ENCODE measurements around the gene FIP1L1.
"Not testable (repeated sequence)": the region's sequence is repeated elsewhere in the genome, so short reads cannot be mapped to it uniquely, and the experiment has no call there.

The FIP1L1 gene

GRCh38 chr4:53376900-53377299 lies 541 bp upstream of the FIP1L1 start:
- CTCF ChIA-PET = no interaction called here
- DNase-seq (ENCODE audit: low spot score) = no peak
- POLR2A ChIA-PET (ENCODE audit: low non-redundant PET) = interaction anchor here (1.0 kb wide), 1 partner anchor 13 kb away, joined by 3 read pairs; no protein-coding TSS in a partner anchor
- H3K27ac ChIP-seq = no peak overlapping the region
- TF ChIP-seq CTCF (conservative IDR thresholded peaks at IDR 0.05; ENCODE audit: low read depth) = no peak

GRCh38 chr4:53378171-53378482 lies 686 bp downstream of the FIP1L1 start:
- H3K27ac ChIP-seq = peak overlapping the region; percentile 77
- POLR2A ChIA-PET (ENCODE audit: low non-redundant PET) = interaction anchor here (1.0 kb wide), 1 partner anchor 12 kb away, joined by 3 read pairs; no protein-coding TSS in a partner anchor
- no peak for TF ChIP-seq CTCF (conservative IDR thresholded peaks at IDR 0.05; ENCODE audit: low read depth)
- DNase-seq (ENCODE audit: low spot score) = no peak
- CTCF ChIA-PET = interaction anchor here (0.6 kb wide), 1 partner anchor 1275 kb away, joined by 6 read pairs; no protein-coding TSS in a partner anchor

- ChIA-PET POLR2A (ENCODE audit: low non-redundant PET) (no interaction called here), CTCF (interaction anchor here (1.1 kb wide), 1 partner anchor 10 kb away, joined by 3 read pairs; no protein-coding TSS in a partner anchor)
- no peak overlapping the region for H3K27ac ChIP-seq
- TF ChIP-seq CTCF (conservative IDR thresholded peaks at IDR 0.05; ENCODE audit: low read depth) = no peak
- DNase-seq (ENCODE audit: low spot score) = no peak
These were observed 2.8 kb downstream of the FIP1L1 start for GRCh38 chr4:53380221-53380620.

GRCh38 chr4:53409479-53409878 lies 32.0 kb downstream of the FIP1L1 start:
- DNase-seq (ENCODE audit: low spot score); POLR2A ChIA-PET (ENCODE audit: low non-redundant PET); H3K27ac ChIP-seq; CTCF ChIA-PET: not testable (repeated sequence)

GRCh38 chr4:53419208-53419607 lies 41.8 kb downstream of the FIP1L1 start:
- ChIA-PET POLR2A (ENCODE audit: low non-redundant PET) (no interaction called here), CTCF (interaction anchor here (0.5 to 0.6 kb wide), 3 partner anchors 32 to 100 kb away, joined by 3 to 4 read pairs (median 4); no protein-coding TSS in a partner anchor)
- TF ChIP-seq CTCF (conservative IDR thresholded peaks at IDR 0.05; ENCODE audit: low read depth) = no peak

GRCh38 chr4:53421791-53422190 lies 44.4 kb downstream of the FIP1L1 start:
- ChIA-PET CTCF (no interaction called here), POLR2A (ENCODE audit: low non-redundant PET) (no interaction called here)
- no peak overlapping the region for H3K27ac ChIP-seq
- DNase-seq (ENCODE audit: low spot score) = no peak
- TF ChIP-seq CTCF (conservative IDR thresholded peaks at IDR 0.05; ENCODE audit: low read depth) = no peak

More at GRCh38 chr4:53419208-53419607, 41.8 kb downstream of the FIP1L1 start:
- no peak overlapping the region for H3K27ac ChIP-seq
- DNase-seq (ENCODE audit: low spot score) = no peak

- DNase-seq (ENCODE audit: low spot score) = no peak
- ChIA-PET CTCF (no interaction called here), POLR2A (ENCODE audit: low non-redundant PET) (no interaction called here)
- no peak for TF ChIP-seq CTCF (conservative IDR thresholded peaks at IDR 0.05; ENCODE audit: low read depth)
- no peak overlapping the region for H3K27ac ChIP-seq
These were observed 44.9 kb downstream of the FIP1L1 start for GRCh38 chr4:53422367-53422766.
